ENCODE measurements around the gene DENND1A.

DENND1A gene

GRCh38 chr9:123493627-123494026 lies 436.3 kb downstream of the DENND1A start:
- no peak for TF ChIP-seq YY1 (IDR thresholded peaks at IDR 0.05; ENCODE audit: insufficient read depth, insufficient read length)
- TF ChIP-seq SUZ12 (IDR thresholded peaks at IDR 0.05; ENCODE audit: extremely low read depth, insufficient read depth, insufficient read length), result no peak
- Histone ChIP-seq H3K9ac (ENCODE audit: insufficient read length, low read depth) (no peak overlapping the region), H3K4me3 (ENCODE audit: insufficient read length, low read depth) (no peak overlapping the region), H3K4me1 (ENCODE audit: insufficient read depth, insufficient read length) (peaks cover 8% of the 10 kb centered on the region), H3K9me3 (ENCODE audit: insufficient read depth, low read length) (no peaks in the 10 kb centered on the region), H3K27me3 (ENCODE audit: insufficient read depth, insufficient read length) (no peaks in the 10 kb centered on the region), H3K36me3 (ENCODE audit: insufficient read depth, insufficient read length, low read length) (no peaks in the 10 kb centered on the region)
- no peak for DNase-seq (ENCODE audit: low read depth, low spot score)

- H3K4me3 ChIP-seq (ENCODE audit: insufficient read length, low read depth), result no peak overlapping the region
- H3K4me1 ChIP-seq (ENCODE audit: insufficient read depth, insufficient read length), result peaks cover 14% of the 10 kb centered on the region
- no peaks in the 10 kb centered on the region for H3K36me3 ChIP-seq (ENCODE audit: insufficient read depth, insufficient read length, low read length)
- DNase-seq (ENCODE audit: low read depth, low spot score), result no peak
- no peak for TF ChIP-seq ZNF274 (IDR thresholded peaks at IDR 0.05; ENCODE audit: low read depth, low read length)
- no peak for TF ChIP-seq YY1 (IDR thresholded peaks at IDR 0.05; ENCODE audit: insufficient read depth, insufficient read length)
- TF ChIP-seq SUZ12 (IDR thresholded peaks at IDR 0.05; ENCODE audit: extremely low read depth, insufficient read depth, insufficient read length), result no peak
- no peaks in the 10 kb centered on the region for H3K9me3 ChIP-seq (ENCODE audit: insufficient read depth, low read length)
- no peak overlapping the region for H3K9ac ChIP-seq (ENCODE audit: insufficient read length, low read depth)
- no peaks in the 10 kb centered on the region for H3K27me3 ChIP-seq (ENCODE audit: insufficient read depth, insufficient read length)
Measured at GRCh38 chr9:123490688-123491087, 439.2 kb downstream of the DENND1A start.

GRCh38 chr9:123488722-123489321 lies 441.1 kb downstream of the DENND1A start:
- TF ChIP-seq SUZ12 (IDR thresholded peaks at IDR 0.05; ENCODE audit: extremely low read depth, insufficient read depth, insufficient read length), result no peak
- no peak for TF ChIP-seq YY1 (IDR thresholded peaks at IDR 0.05; ENCODE audit: insufficient read depth, insufficient read length)
- no peak for TF ChIP-seq ZNF274 (IDR thresholded peaks at IDR 0.05; ENCODE audit: low read depth, low read length)
- Histone ChIP-seq H3K9ac (ENCODE audit: insufficient read length, low read depth) (no peak overlapping the region), H3K9me3 (ENCODE audit: insufficient read depth, low read length) (no peaks in the 10 kb centered on the region), H3K36me3 (ENCODE audit: insufficient read depth, insufficient read length, low read length) (no peaks in the 10 kb centered on the region), H3K4me3 (ENCODE audit: insufficient read length, low read depth) (no peak overlapping the region), H3K27me3 (ENCODE audit: insufficient read depth, insufficient read length) (no peaks in the 10 kb centered on the region), H3K4me1 (ENCODE audit: insufficient read depth, insufficient read length) (peaks cover 22% of the 10 kb centered on the region)
- DNase-seq (ENCODE audit: low read depth, low spot score), result no peak

- TF ChIP-seq SUZ12 (IDR thresholded peaks at IDR 0.05; ENCODE audit: extremely low read depth, insufficient read depth, insufficient read length), result no peak
- TF ChIP-seq ZNF274 (IDR thresholded peaks at IDR 0.05; ENCODE audit: low read depth, low read length), result no peak
- TF ChIP-seq YY1 (IDR thresholded peaks at IDR 0.05; ENCODE audit: insufficient read depth, insufficient read length), result no peak
- no peaks in the 10 kb centered on the region for H3K36me3 ChIP-seq (ENCODE audit: insufficient read depth, insufficient read length, low read length)
- no peak for DNase-seq (ENCODE audit: low read depth, low spot score)
- H3K4me1 ChIP-seq (ENCODE audit: insufficient read depth, insufficient read length), result peaks cover 28% of the 10 kb centered on the region
- H3K9ac ChIP-seq (ENCODE audit: insufficient read length, low read depth), result no peak overlapping the region
- no peaks in the 10 kb centered on the region for H3K9me3 ChIP-seq (ENCODE audit: insufficient read depth, low read length)
- no peaks in the 10 kb centered on the region for H3K27me3 ChIP-seq (ENCODE audit: insufficient read depth, insufficient read length)
- no peak overlapping the region for H3K4me3 ChIP-seq (ENCODE audit: insufficient read length, low read depth)
Measured at GRCh38 chr9:123487944-123488548, 441.9 kb downstream of the DENND1A start.

- H3K4me1 ChIP-seq (ENCODE audit: insufficient read depth, insufficient read length), result peaks cover 32% of the 10 kb centered on the region
- no peak overlapping the region for H3K4me3 ChIP-seq (ENCODE audit: insufficient read length, low read depth)
- H3K36me3 ChIP-seq (ENCODE audit: insufficient read depth, insufficient read length, low read length), result no peaks in the 10 kb centered on the region
- no peak for DNase-seq (ENCODE audit: low read depth, low spot score)
- H3K9ac ChIP-seq (ENCODE audit: insufficient read length, low read depth), result no peak overlapping the region
- no peak for TF ChIP-seq YY1 (IDR thresholded peaks at IDR 0.05; ENCODE audit: insufficient read depth, insufficient read length)
- TF ChIP-seq ZNF274 (IDR thresholded peaks at IDR 0.05; ENCODE audit: low read depth, low read length), result no peak
- no peak for TF ChIP-seq SUZ12 (IDR thresholded peaks at IDR 0.05; ENCODE audit: extremely low read depth, insufficient read depth, insufficient read length)
- H3K27me3 ChIP-seq (ENCODE audit: insufficient read depth, insufficient read length), result no peaks in the 10 kb centered on the region
- H3K9me3 ChIP-seq (ENCODE audit: insufficient read depth, low read length), result no peaks in the 10 kb centered on the region
Measured at GRCh38 chr9:123486431-123486830, 443.5 kb downstream of the DENND1A start.

- peaks cover 34% of the 10 kb centered on the region for H3K4me1 ChIP-seq (ENCODE audit: insufficient read depth, insufficient read length)
- no peaks in the 10 kb centered on the region for H3K9me3 ChIP-seq (ENCODE audit: insufficient read depth, low read length)
- no peak for DNase-seq (ENCODE audit: low read depth, low spot score)
- TF ChIP-seq SUZ12 (IDR thresholded peaks at IDR 0.05; ENCODE audit: extremely low read depth, insufficient read depth, insufficient read length) (no peak), YY1 (IDR thresholded peaks at IDR 0.05; ENCODE audit: insufficient read depth, insufficient read length) (no peak), ZNF274 (IDR thresholded peaks at IDR 0.05; ENCODE audit: low read depth, low read length) (no peak)
- H3K36me3 ChIP-seq (ENCODE audit: insufficient read depth, insufficient read length, low read length), result no peaks in the 10 kb centered on the region
- H3K9ac ChIP-seq (ENCODE audit: insufficient read length, low read depth), result no peak overlapping the region
- no peaks in the 10 kb centered on the region for H3K27me3 ChIP-seq (ENCODE audit: insufficient read depth, insufficient read length)
- H3K4me3 ChIP-seq (ENCODE audit: insufficient read length, low read depth), result no peak overlapping the region
Measured at GRCh38 chr9:123485216-123485615, 444.7 kb downstream of the DENND1A start.

DNA sequence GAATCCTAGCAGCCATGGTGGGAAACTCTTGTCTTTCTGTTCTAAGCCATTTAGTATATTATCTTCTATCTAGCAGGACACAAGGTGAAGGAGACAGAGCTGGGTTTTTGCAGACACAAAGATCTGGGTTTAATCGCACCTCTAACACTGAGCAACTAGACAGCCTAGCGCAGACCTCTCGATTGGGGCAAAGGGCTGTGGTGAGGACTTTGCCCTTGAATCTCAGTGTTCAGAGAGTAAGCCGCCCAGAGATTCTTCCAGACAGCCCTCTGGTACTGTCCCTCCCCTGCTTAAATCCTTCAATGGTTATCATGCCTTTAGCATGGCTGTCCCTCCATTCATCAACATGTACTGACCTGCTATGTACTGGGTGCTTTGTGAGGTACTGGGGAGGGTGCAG lies 445.8 kb downstream of the DENND1A start:
- H3K36me3 ChIP-seq (ENCODE audit: insufficient read depth, insufficient read length, low read length), result no peaks in the 10 kb centered on the region
- no peaks in the 10 kb centered on the region for H3K27me3 ChIP-seq (ENCODE audit: insufficient read depth, insufficient read length)
- H3K9ac ChIP-seq (ENCODE audit: insufficient read length, low read depth), result no peak overlapping the region
- H3K4me3 ChIP-seq (ENCODE audit: insufficient read length, low read depth), result no peak overlapping the region
- DNase-seq (ENCODE audit: low read depth, low spot score), result no peak
- H3K9me3 ChIP-seq (ENCODE audit: insufficient read depth, low read length), result no peaks in the 10 kb centered on the region
- TF ChIP-seq YY1 (IDR thresholded peaks at IDR 0.05; ENCODE audit: insufficient read depth, insufficient read length), result no peak
- no peak for TF ChIP-seq SUZ12 (IDR thresholded peaks at IDR 0.05; ENCODE audit: extremely low read depth, insufficient read depth, insufficient read length)
- TF ChIP-seq ZNF274 (IDR thresholded peaks at IDR 0.05; ENCODE audit: low read depth, low read length), result no peak
- H3K4me1 ChIP-seq (ENCODE audit: insufficient read depth, insufficient read length), result peaks cover 34% of the 10 kb centered on the region

Measured in NT2/D1 (cell line).